Measurements from ENCODE around the gene ANKMY1.

Gene ANKMY1

DNA sequence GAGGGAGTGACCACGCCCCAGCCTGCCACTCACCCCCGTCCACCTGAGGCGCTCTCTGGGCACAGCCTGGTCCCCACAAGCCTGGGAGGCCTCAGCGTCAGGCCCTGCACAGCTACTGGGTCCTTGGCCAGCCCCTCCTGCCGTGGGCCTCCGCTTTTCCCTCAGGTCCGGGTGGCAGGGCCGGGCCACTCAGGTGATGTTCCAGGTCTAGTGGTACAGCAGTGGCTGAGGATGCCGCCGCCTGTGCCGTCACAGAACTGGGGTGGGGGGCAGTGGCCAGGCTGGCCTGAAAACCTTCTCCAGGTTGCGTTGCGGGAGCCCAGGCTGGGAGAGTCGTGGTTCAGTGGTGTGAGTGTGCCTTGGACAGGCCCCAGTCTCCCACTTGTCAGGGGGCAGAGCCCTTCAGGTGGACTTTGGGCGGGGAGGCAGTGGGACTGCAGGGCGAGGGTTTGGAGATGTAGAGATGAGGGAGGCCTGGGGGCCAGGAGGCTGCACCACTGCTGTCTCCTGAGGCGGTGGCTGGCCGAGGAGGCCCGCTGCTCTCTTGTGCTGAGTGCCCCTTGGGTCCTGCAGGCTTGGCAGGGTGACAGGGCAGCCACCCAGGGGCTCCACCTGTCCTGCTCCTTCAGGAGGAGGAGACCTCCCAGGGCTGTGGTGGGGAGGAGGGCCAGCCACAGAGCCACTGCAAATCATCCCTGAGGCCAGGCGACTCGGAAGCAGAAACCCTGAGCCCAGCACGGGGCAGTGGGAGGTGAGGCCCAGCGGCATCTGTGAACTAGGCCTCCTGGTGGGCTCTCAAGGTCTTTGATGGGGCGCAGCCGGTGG lies 114.7 kb downstream of the ANKMY1 start:
- H3K4me1 ChIP-seq (ENCODE audit: control insufficient read depth, insufficient read depth, low read length), result peaks cover 5% of the 10 kb centered on the region
- no peaks in the 10 kb centered on the region for H3K27me3 ChIP-seq (ENCODE audit: control insufficient read depth, insufficient read depth, low read length)
- H3K4me3 ChIP-seq (ENCODE audit: low read length), result no peak overlapping the region
- H3K36me3 ChIP-seq (ENCODE audit: control insufficient read depth, insufficient read depth, low read length), result no peaks in the 10 kb centered on the region
- no peak overlapping the region for H3K27ac ChIP-seq (ENCODE audit: low read depth, low read length)
- H3K9ac ChIP-seq (ENCODE audit: low read length), result no peak overlapping the region

DNA sequence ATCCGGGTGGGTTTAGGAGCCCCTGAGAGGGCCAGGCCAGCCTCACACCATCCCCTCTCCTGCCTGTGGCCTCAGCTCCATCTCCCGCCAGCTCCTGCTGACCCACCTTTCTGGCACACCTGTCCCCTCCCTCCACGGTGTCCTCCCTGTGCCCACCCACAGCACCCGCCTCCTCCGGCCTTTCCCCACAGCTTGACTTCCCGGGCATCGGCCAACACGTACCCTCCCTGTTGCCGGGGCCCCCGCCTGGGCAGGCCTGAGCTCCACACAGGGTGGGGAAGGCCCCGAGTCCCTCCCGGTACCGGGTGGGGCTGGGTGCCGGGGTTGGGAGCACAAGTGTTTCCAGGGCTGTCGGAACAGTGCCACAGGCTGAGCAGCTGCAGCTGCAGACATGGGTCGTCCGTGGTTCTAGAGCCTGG lies 115.8 kb downstream of the ANKMY1 start:
- Histone ChIP-seq H3K4me3 (ENCODE audit: low read length) (no peak overlapping the region), H3K27me3 (ENCODE audit: control insufficient read depth, insufficient read depth, low read length) (no peaks in the 10 kb centered on the region), H3K9ac (ENCODE audit: low read length) (no peak overlapping the region), H3K4me1 (ENCODE audit: control insufficient read depth, insufficient read depth, low read length) (peaks cover 13% of the 10 kb centered on the region), H3K27ac (ENCODE audit: low read depth, low read length) (no peak overlapping the region), H3K36me3 (ENCODE audit: control insufficient read depth, insufficient read depth, low read length) (no peaks in the 10 kb centered on the region)

DNA sequence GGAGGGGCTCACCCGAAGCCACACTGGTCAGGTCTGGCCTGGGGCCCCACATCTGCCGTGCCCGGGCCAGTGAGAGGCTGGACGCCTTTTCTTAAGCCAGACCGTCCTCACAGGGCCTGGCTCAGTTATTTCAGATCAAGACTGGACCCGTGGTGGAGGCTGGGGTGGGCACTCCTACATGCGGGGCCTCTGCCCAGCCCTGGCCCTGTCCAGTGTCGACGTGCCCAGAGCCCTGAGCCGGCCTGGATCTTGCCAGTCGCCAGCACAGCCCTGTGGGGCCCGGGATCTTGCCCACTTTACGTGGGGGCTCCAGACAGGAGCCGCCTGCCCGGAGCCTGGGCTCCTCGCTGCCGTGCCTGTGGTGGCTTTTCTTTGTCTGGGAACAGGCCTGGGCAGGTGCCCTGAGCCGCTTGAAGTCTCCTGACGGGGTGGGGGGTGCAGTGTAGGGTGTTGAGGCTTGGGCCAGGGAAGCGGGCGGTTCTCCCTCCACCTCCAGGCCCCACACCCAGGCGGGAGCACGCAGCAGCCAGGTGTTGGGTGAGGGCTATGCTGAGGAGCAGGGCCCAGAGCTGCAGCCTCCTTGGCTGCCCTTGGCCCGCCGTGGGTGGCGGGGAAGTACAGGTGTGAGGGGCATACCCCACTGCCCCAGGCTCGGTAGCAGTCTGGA lies 116.3 kb downstream of the ANKMY1 start:
- Histone ChIP-seq H3K4me3 (ENCODE audit: low read length) (no peak overlapping the region), H3K36me3 (ENCODE audit: control insufficient read depth, insufficient read depth, low read length) (no peaks in the 10 kb centered on the region), H3K4me1 (ENCODE audit: control insufficient read depth, insufficient read depth, low read length) (peaks cover 15% of the 10 kb centered on the region), H3K9ac (ENCODE audit: low read length) (no peak overlapping the region), H3K27ac (ENCODE audit: low read depth, low read length) (no peak overlapping the region), H3K27me3 (ENCODE audit: control insufficient read depth, insufficient read depth, low read length) (no peaks in the 10 kb centered on the region)

DNA sequence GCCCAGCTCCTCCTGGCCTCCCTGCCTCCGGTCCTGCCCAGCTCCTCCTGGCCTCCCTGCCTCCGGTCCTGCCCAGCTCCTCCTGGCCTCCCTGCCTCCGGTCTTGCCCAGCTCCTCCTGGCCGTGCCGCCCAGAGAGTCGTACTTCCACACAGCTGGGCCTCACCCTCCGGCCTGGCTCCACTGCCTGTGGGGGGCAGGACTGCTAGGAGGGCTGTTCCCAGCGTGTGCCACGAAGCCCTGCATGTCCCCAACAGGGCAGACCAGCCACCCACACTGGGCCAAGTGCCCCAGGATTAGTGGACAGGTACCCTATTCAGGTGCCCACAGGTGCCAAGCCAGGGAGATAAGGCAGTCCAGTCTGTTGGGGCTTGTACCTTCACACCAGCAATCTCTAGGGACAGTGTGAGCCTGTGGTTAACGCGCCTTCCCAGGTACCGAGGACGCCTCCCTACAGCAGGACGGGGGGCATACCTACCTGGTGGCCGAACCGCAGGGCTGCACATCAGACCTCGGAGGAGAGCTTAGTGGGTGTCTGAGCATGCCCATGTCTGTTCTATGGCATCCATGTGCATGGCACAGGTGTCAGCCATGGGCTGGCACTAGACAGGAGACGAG lies 117.0 kb downstream of the ANKMY1 start:
- H3K36me3 ChIP-seq (ENCODE audit: control insufficient read depth, insufficient read depth, low read length), result no peaks in the 10 kb centered on the region
- no peaks in the 10 kb centered on the region for H3K27me3 ChIP-seq (ENCODE audit: control insufficient read depth, insufficient read depth, low read length)
- H3K4me1 ChIP-seq (ENCODE audit: control insufficient read depth, insufficient read depth, low read length), result peaks cover 15% of the 10 kb centered on the region
- no peak overlapping the region for H3K9ac ChIP-seq (ENCODE audit: low read length)
- no peak overlapping the region for H3K4me3 ChIP-seq (ENCODE audit: low read length)
- no peak overlapping the region for H3K27ac ChIP-seq (ENCODE audit: low read depth, low read length)

GRCh38 chr2:240440251-240440650 lies 117.5 kb downstream of the ANKMY1 start:
- Histone ChIP-seq H3K4me1 (ENCODE audit: control insufficient read depth, insufficient read depth, low read length) (peaks cover 15% of the 10 kb centered on the region), H3K9ac (ENCODE audit: low read length) (no peak overlapping the region)

GRCh38 chr2:240439698-240440151 lies 118.1 kb downstream of the ANKMY1 start:
- H3K36me3 ChIP-seq (ENCODE audit: control insufficient read depth, insufficient read depth, low read length), result no peaks in the 10 kb centered on the region
- H3K27ac ChIP-seq (ENCODE audit: low read depth, low read length), result no peak overlapping the region
- H3K27me3 ChIP-seq (ENCODE audit: control insufficient read depth, insufficient read depth, low read length), result no peaks in the 10 kb centered on the region
- H3K4me3 ChIP-seq (ENCODE audit: low read length), result no peak overlapping the region
- no peak overlapping the region for H3K9ac ChIP-seq (ENCODE audit: low read length)
- H3K4me1 ChIP-seq (ENCODE audit: control insufficient read depth, insufficient read depth, low read length), result peaks cover 15% of the 10 kb centered on the region

More at GRCh38 chr2:240440251-240440650, 117.5 kb downstream of the ANKMY1 start:
- Histone ChIP-seq H3K36me3 (ENCODE audit: control insufficient read depth, insufficient read depth, low read length) (no peaks in the 10 kb centered on the region), H3K27me3 (ENCODE audit: control insufficient read depth, insufficient read depth, low read length) (no peaks in the 10 kb centered on the region), H3K4me3 (ENCODE audit: low read length) (no peak overlapping the region), H3K27ac (ENCODE audit: low read depth, low read length) (no peak overlapping the region)

- H3K9ac ChIP-seq (ENCODE audit: low read length), result no peak overlapping the region
- H3K4me3 ChIP-seq (ENCODE audit: low read length), result no peak overlapping the region
- no peak overlapping the region for H3K27ac ChIP-seq (ENCODE audit: low read depth, low read length)
These were observed 118.7 kb downstream of the ANKMY1 start for GRCh38 chr2:240438810-240439697.

GRCh38 chr2:240437861-240438809 lies 119.7 kb downstream of the ANKMY1 start:
- peaks cover 18% of the 10 kb centered on the region for H3K4me1 ChIP-seq (ENCODE audit: control insufficient read depth, insufficient read depth, low read length)
- no peak overlapping the region for H3K27ac ChIP-seq (ENCODE audit: low read depth, low read length)
- H3K4me3 ChIP-seq (ENCODE audit: low read length), result no peak overlapping the region
- H3K36me3 ChIP-seq (ENCODE audit: control insufficient read depth, insufficient read depth, low read length), result no peaks in the 10 kb centered on the region
- no peaks in the 10 kb centered on the region for H3K27me3 ChIP-seq (ENCODE audit: control insufficient read depth, insufficient read depth, low read length)
- H3K9ac ChIP-seq (ENCODE audit: low read length), result no peak overlapping the region

More at GRCh38 chr2:240438810-240439697, 118.7 kb downstream of the ANKMY1 start:
- H3K27me3 ChIP-seq (ENCODE audit: control insufficient read depth, insufficient read depth, low read length), result no peaks in the 10 kb centered on the region
- H3K36me3 ChIP-seq (ENCODE audit: control insufficient read depth, insufficient read depth, low read length), result no peaks in the 10 kb centered on the region
- peaks cover 18% of the 10 kb centered on the region for H3K4me1 ChIP-seq (ENCODE audit: control insufficient read depth, insufficient read depth, low read length)

- H3K36me3 ChIP-seq (ENCODE audit: control insufficient read depth, insufficient read depth, low read length), result no peaks in the 10 kb centered on the region
- peaks cover 18% of the 10 kb centered on the region for H3K4me1 ChIP-seq (ENCODE audit: control insufficient read depth, insufficient read depth, low read length)
- H3K4me3 ChIP-seq (ENCODE audit: low read length), result no peak overlapping the region
- H3K27ac ChIP-seq (ENCODE audit: low read depth, low read length), result no peak overlapping the region
- no peaks in the 10 kb centered on the region for H3K27me3 ChIP-seq (ENCODE audit: control insufficient read depth, insufficient read depth, low read length)
- H3K9ac ChIP-seq (ENCODE audit: low read length), result no peak overlapping the region
These were observed 120.3 kb downstream of the ANKMY1 start for GRCh38 chr2:240437551-240437860.

DNA sequence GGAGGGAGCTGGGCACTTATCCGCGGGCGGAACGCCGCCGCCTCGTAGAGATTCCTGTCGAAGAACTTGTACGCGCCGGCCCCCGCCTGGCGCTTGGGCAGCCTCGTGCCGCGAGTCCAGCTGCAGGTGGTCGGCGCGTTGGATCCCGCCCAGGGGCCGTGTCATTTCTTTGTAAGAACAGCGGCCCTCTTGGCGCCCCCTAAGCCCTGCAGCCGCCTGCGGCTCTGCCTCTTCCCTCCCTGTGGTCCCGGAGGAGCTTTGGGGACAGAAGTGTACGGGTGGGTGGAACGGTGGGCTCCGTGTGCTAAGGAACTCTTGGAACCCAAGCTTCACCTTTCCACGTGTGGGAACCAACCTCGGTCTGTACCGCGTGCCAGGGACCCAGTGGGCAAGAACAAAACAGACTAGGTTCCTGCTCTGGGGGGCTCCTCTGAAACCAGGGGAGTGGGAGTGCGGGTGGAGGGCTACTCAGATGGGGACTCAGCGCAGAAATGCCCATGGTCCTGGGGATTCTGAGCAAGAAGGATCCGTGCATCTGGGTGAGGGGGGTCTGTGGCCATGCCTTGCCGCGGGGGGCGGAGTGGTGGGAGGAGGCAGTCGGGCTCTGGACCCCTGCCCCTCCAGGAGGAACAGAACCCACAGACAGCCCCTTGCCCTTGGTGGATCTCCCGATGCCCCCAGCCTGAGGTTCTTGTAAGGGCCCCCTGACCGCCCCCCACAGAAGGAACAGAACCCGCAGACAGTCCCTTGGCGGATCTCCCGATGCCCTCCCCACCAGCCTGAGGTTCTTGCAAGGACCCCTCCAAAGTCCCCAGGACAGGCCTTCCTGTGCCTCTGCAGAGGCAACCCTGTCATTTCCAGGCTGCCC lies 120.9 kb downstream of the ANKMY1 start:
- Histone ChIP-seq H3K27me3 (ENCODE audit: control insufficient read depth, insufficient read depth, low read length) (no peaks in the 10 kb centered on the region), H3K27ac (ENCODE audit: low read depth, low read length) (peak overlapping the region; percentile 84), H3K9ac (ENCODE audit: low read length) (no peak overlapping the region), H3K4me1 (ENCODE audit: control insufficient read depth, insufficient read depth, low read length) (peaks cover 18% of the 10 kb centered on the region), H3K4me3 (ENCODE audit: low read length) (peak overlapping the region; percentile 68), H3K36me3 (ENCODE audit: control insufficient read depth, insufficient read depth, low read length) (no peaks in the 10 kb centered on the region)
